IPS DF 4.7 (cell line): ENCODE measurements around the gene PGAP1.

Source experiments
- DNase-seq: peaks from one replicate; pipeline ENCODE4 v3.0.0-alpha.2; 2013; ENCODE audit warnings: low spot score; ENCODE audit errors: extremely low read depth

Gene PGAP1

DNA sequence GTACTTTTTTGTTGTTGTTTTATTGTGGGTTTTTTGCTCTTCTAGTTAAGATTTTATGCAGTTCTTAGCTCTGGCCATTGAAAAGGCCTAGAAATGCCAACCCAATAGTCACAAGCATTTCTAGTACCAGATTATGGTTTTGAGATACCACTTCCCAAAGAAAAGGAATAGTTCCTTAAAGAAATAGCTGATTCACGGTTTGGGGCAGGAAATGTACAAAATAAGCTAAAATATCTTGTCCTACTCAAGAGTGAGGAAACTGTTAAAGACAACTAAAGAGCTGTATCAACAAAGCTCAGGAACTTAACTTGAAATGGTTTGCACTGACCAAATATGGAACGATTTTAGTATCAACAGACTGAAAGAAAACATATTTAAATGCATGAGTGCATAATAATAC is 35.4 kb downstream of the PGAP1 start:
- no peak for DNase-seq

DNA sequence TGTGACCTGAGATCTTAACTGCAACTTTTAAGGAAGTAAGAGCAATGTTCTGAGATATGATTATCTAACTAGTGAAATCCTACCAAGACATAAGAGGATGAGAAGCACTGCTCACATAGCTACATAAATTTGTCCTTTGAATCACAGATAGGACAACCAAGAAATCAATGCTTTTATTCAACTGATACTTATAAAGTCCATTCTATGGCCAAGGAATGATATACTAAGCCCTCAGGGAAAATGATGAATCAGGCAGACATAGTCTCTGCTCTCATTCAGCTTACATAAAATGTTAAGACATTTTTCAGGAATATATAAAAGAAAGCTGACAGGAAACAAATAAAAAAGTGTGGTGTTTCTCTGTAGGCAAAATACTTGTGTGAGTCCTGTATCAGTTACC is 39.1 kb downstream of the PGAP1 start:
- no peak for DNase-seq

- DNase-seq: no peak
These were observed 42.1 kb downstream of the PGAP1 start for GRCh38 chr2:196884368-196884767.

GRCh38 chr2:196876364-196876763 is 50.1 kb downstream of the PGAP1 start:
- no peak for DNase-seq

DNA sequence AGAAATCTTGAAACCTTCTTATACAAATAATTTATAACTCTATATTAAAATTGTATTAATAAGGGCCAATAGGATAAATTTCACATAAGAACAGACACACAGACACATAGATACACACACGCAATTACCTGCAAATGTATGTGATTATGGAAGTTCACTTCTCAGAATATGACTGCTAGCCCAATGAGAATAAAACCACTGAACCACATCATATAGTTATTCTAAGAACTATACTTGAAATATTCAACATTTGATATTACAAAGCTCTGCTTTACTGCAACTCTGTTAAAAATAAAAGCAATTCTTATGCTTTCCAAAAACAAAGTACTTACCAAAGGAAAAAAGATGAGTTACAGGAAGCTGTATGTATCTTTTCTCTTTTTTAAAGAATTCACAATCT is 51.1 kb downstream of the PGAP1 start:
- no peak for DNase-seq

DNA sequence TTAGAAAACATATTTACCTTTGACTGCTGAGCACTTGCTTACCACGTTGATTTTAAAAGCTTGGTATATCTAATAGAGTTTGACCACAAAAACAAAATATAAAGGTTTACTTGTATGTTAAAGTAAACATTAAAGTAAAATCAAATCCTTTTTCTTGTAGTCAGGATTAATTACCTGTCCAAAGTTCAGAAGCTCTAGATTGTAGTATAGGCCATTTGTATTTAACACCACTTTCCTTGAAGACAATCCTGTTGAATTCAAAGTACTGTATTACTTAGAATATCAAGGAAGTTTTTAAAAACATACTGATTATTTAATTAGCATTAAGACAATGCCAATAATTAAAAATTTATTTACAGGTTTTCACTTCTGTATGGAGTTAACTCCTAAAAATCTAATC is 53.0 kb downstream of the PGAP1 start:
- no peak for DNase-seq

- DNase-seq: no peak
These were observed 71.9 kb downstream of the PGAP1 start for GRCh38 chr2:196854629-196855028.

DNA sequence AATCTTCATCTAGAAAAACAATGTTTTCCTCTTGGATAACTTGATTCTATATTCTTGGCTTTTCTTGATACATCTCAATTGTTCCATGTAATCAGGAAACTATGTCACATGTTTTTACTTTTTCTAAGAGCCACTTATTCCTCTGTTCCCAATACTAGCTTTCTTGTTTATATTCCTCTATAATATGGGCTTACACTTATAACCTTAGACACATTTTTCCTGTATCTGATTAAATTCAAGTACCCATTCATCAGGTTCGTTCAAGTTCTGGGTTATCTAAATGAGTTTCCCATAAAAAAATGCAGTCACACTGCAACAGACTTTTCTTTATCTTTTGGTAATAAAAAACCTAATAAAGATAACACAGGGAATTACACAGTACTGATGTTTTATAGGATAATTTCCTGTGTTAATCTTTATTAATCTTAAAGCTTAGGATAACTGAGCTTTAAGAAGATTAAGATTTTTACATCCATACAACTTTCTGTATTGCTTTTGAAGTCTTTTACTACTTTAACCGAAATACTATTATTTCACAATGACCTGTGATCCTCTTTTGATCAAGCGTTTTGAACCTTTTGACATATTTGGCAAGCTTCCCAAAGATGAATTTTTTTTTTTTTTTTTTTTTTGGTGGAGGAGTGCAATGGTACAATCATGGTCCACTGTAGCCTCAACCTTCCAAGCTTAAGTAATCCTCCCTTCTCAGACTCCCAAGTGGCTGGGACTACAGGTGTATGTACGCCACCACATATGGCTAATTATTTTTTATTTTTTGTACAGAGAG is 73.0 kb downstream of the PGAP1 start:
- no peak for DNase-seq

DNA sequence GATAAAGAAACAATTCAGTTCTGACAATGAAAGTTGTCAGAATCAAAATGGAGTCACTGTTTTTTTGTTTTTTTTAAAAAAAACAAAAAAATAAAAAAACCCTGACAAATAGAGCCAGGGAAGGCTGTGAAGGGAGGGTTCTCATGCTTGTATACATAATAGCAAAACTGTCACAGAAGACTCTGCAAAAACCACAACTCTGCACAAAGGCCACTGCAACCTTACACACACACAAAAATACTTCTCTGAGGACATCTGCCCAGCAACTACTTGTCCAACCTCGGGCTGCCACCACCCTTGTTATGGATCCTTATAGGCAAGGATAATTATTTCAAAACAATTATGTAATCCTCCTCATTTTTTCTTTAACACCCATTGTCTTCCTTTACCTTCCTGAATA is 75.4 kb downstream of the PGAP1 start:
- DNase-seq: no peak

GRCh38 chr2:196849895-196850294 is 76.6 kb downstream of the PGAP1 start:
- DNase-seq: no peak

DNA sequence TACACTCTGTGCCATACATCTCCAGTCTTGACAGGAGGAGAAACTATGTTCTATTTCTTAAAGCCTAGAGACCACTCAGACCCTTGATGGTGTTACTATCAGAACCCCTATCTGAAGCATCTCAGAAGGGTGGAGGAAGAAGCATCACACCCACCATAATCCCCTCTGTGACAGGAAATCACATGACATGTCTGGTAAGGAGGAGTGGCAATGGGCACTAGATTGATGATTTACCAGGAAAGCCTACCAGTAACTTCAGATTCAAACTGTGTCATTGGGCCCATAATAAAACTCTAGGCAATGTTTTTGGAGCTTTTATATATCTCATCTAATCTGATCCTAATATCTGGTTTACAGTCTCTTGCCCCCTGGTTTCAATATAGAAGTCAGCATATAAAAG is 80.2 kb downstream of the PGAP1 start:
- no peak for DNase-seq

GRCh38 chr2:196845371-196845770 is 81.1 kb downstream of the PGAP1 start:
- no peak for DNase-seq

DNA sequence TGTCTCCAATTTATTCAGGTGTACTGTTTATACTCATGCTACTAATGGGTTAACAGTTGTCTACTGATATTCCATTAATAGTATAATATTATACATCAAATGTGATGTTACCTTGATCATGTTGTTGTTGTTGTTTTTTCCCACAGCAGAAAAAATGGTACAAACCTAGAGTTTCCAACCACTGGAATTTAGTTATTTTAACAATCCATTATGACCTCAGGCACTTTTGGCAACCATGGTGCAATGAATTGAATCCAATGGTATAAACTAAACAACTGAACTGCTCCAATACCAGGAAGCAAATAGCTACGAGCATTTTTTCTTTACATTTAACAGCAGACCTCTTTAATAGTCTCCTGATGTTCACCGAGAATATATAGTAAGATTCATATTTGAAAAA is 86.3 kb downstream of the PGAP1 start:
- no peak for DNase-seq

DNA sequence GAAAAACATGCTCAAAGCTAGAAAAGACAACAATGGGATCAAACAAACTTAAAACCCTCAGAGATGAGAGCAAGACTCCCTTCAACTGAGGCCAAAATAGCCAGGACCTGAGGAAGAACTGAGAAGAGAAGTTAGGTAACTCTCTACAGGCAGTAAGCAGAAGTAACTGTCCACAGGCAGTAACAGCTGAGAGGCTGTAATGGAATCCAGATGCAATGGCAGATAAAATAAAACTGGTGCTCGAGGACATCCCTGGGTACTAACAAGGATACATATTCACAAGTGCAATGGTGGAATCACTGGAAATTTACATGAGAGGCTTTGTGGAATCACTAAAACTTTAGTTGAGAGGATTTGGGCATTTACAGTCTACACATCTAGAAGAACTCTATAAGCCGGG is 86.9 kb downstream of the PGAP1 start:
- DNase-seq: no peak

DNA sequence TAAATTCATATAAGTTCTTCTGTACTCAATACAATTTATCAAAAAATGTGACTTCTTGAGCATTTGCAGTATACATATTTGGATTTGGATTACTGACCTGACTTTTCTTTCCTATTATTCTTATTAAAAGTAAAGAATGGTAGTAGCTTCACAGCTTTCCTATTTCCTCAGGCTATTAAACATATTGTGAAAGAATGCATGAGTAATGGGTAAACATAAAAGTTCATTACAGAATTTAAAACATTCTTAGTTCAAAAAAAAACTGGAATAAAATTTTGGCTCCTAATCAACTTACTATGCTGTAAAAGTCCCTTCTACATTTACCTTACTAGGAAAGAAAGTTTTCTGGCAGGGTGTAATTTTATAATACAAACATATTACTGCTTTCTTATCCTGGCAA is 90.1 kb downstream of the PGAP1 start:
- no peak for DNase-seq

- DNase-seq: no peak
These were observed 95.8 kb downstream of the PGAP1 start for GRCh38 chr2:196830701-196831100.

DNA sequence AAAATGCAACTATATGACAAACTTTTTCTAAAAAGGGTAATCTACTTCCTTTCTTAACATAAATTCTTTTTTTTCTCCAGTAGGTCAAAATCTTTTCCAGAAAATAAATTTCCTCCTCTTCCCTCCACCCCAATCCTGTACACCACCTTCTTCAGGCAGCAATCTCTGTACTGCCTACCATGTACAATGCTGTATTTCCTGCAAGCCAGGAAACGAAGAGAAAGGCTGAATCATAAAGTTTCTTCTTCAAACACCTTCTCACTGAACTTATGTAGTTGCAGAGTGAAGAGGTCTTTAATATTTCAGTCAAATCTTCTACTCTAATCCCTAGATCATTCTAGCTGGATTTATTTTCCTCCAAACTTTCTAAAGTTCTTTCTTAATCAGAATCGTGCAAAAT is 99.2 kb downstream of the PGAP1 start:
- no peak for DNase-seq

DNA sequence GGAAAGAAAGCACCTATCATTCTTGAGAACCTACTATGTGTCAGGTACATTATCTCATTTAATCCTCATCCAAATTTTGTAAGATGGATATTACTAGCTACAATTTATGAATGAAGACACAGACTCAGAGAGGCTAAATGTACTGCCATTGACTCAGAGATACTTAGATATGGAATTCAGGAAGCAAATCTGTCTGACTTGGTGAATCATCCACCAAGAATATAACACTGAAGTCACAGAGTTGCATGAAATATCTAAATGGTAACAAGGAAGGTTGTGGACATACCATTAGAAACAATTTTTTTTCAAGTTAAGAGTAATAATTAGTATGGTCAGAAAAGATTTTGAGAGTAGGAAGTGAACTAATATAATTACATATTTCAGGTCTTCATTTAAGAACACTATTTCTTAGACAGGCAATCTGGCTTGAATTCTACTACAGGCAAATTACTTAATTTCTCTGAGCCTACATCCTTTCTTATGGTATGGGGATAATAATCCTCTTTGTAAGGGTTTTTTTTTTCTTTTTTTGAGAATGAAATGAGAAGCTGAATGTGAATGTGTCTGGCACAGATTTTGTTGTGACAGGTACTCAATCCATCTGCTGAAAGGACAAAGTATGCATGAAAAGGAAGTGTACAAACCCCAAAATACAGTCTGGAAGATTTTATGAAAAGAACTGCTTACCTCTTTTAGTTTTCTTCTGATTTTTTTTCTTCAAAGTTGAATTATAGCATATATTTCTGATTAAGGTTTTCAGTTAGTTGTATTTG is 102.6 kb downstream of the PGAP1 start:
- no peak for DNase-seq

- DNase-seq: no peak
These were observed 105.3 kb downstream of the PGAP1 start for GRCh38 chr2:196821195-196821594.

GRCh38 chr2:196809260-196809659 is 117.2 kb downstream of the PGAP1 start, which contains the start of gene C2orf66:
Gene C2orf66, minus strand, starts transcription at chr2:196809355. Its CDS starts 19 bp downstream, at chr2:196809336.
- DNase-seq: no peak

GRCh38 chr2:196808083-196808665 is 118.3 kb downstream of the PGAP1 start:
- DNase-seq: no peak

GRCh38 chr2:196804381-196804780 is 122.1 kb downstream of the PGAP1 start:
- no peak for DNase-seq
